ENCODE data around the gene TMEM109. TPM values are rescaled to one million over a fixed set of nuclear protein-coding genes. Genes with fewer than 3 reads are reported as not detected.

TMEM109 gene
- total RNA-seq, 1 donor from 2014 or later, result 72.8 TPM

DNA sequence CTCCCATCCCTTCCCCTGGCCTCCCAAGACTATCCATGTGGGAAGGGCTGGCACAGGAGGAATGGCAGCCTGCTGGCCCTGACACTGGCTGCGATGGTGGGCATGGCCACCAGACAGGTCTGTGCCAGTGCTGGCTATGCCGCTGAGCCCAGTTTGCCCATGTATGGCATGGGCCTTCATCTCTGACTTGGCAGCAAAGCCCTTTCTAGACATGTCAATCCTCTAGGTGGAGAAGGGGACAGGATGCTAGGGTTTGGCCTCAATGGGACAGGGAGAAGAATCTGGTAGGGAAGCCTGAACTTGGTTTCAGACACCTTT is 37.8 kb upstream of the TMEM109 start:
- FAIRE-seq (no peak), DNase-seq (ENCODE audit: low read depth) (no peak)
- H3K36me3 ChIP-seq (ENCODE audit: insufficient read depth, low read length), result no peaks in the 10 kb centered on the region
- no peak overlapping the region for H3K9ac ChIP-seq (ENCODE audit: low read length)
- TF ChIP-seq EZH2 (IDR thresholded peaks at IDR 0.05; ENCODE audit: insufficient read depth, low read length), result no peak
- TF ChIP-seq, protein P1, sequence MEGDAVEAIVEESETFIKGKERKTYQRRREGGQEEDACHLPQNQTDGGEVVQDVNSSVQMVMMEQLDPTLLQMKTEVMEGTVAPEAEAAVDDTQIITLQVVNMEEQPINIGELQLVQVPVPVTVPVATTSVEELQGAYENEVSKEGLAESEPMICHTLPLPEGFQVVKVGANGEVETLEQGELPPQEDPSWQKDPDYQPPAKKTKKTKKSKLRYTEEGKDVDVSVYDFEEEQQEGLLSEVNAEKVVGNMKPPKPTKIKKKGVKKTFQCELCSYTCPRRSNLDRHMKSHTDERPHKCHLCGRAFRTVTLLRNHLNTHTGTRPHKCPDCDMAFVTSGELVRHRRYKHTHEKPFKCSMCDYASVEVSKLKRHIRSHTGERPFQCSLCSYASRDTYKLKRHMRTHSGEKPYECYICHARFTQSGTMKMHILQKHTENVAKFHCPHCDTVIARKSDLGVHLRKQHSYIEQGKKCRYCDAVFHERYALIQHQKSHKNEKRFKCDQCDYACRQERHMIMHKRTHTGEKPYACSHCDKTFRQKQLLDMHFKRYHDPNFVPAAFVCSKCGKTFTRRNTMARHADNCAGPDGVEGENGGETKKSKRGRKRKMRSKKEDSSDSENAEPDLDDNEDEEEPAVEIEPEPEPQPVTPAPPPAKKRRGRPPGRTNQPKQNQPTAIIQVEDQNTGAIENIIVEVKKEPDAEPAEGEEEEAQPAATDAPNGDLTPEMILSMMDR (IDR thresholded peaks at IDR 0.05; ENCODE audit: insufficient read depth, low read depth, low read length), result no peak
- H3K27ac ChIP-seq (ENCODE audit: low read depth, low read length), result no peak overlapping the region
- no peaks in the 10 kb centered on the region for H3K27me3 ChIP-seq (ENCODE audit: insufficient read depth, low read length)
- no peak overlapping the region for H2AFZ ChIP-seq (ENCODE audit: low read depth, low read length)
- peaks cover 8% of the 10 kb centered on the region for H3K4me1 Mint-ChIP-seq (ENCODE audit: low read depth, unreplicated experiment)
- no peaks in the 10 kb centered on the region for H3K27me3 Mint-ChIP-seq (ENCODE audit: low read depth, unreplicated experiment)
- H3K27ac Mint-ChIP-seq (ENCODE audit: unreplicated experiment), result no peak overlapping the region
- H3K4me3 Mint-ChIP-seq (ENCODE audit: unreplicated experiment), result no peak overlapping the region
- no peak overlapping the region for H3K4me2 ChIP-seq (ENCODE audit: low read length)
- no peaks in the 10 kb centered on the region for H3K79me2 ChIP-seq (ENCODE audit: insufficient read depth, low read length)
- H3K9me3 ChIP-seq (ENCODE audit: insufficient read depth, low read depth, low read length), result no peaks in the 10 kb centered on the region
- no peaks in the 10 kb centered on the region for H3K36me3 Mint-ChIP-seq (ENCODE audit: low read depth, unreplicated experiment)
- no peak overlapping the region for H3K4me3 ChIP-seq (ENCODE audit: insufficient read depth, low read depth, low read length)
- H4K20me1 ChIP-seq (ENCODE audit: insufficient read depth, low read length), result no peaks in the 10 kb centered on the region
- H3K4me1 ChIP-seq (ENCODE audit: insufficient read depth, low read length), result peaks cover 18% of the 10 kb centered on the region
- H3K9me3 Mint-ChIP-seq (ENCODE audit: unreplicated experiment), result no peaks in the 10 kb centered on the region

DNA sequence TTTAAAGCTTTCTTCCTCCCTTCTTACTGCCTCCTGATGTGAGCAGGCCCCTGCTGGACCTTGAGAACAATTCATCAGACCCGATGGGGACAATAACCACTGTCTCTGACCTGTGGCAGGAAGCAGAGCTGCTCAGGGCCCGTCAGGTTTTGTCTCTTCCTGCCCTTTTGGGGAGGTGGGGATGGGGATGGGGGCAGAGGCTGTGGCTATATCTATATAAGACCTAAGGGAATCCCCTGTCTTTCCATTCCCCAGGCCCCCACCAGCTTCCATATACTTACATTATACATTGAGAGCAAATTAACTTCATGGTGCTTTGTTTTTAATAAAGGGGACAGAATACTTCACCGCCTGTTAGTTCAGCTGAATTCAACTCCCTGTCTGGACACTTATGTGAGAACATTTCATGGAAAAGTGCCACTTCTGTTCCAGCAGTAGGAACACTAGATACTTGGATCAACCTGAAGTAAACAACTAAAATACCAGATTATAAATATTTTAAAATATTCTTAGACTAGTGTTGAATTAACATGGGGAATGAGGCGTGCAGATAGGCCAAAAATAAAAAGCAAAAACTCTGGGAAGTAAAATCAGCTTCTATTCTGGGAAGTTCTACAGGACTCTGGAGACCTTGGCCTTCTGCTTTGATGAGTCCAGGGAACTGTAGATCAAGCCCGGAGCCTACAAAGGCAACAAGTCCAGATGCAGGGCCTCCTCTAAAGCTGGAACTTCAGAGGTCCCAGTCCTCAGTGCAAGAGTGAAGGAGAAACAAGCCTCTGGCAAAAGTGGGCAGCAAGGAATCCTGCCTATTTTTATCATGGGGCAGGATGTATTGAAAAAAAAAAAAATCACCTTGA is 35.5 kb upstream of the TMEM109 start:
- no peak for FAIRE-seq
- Mint-ChIP-seq H3K27ac (ENCODE audit: unreplicated experiment) (no peak overlapping the region), H3K36me3 (ENCODE audit: low read depth, unreplicated experiment) (no peaks in the 10 kb centered on the region), H3K4me1 (ENCODE audit: low read depth, unreplicated experiment) (no peaks in the 10 kb centered on the region), H3K27me3 (ENCODE audit: low read depth, unreplicated experiment) (no peaks in the 10 kb centered on the region), H3K4me3 (ENCODE audit: unreplicated experiment) (no peak overlapping the region), H3K9me3 (ENCODE audit: unreplicated experiment) (no peaks in the 10 kb centered on the region)
- TF ChIP-seq EZH2 (IDR thresholded peaks at IDR 0.05; ENCODE audit: insufficient read depth, low read length), result no peak
- TF ChIP-seq, protein P1 (IDR thresholded peaks at IDR 0.05; ENCODE audit: insufficient read depth, low read depth, low read length), result no peak
- Histone ChIP-seq H3K4me3 (ENCODE audit: insufficient read depth, low read depth, low read length) (no peak overlapping the region), H3K4me1 (ENCODE audit: insufficient read depth, low read length) (peaks cover 3% of the 10 kb centered on the region), H3K79me2 (ENCODE audit: insufficient read depth, low read length) (no peaks in the 10 kb centered on the region), H3K27ac (ENCODE audit: low read depth, low read length) (no peak overlapping the region), H3K9ac (ENCODE audit: low read length) (no peak overlapping the region), H3K36me3 (ENCODE audit: insufficient read depth, low read length) (no peaks in the 10 kb centered on the region), H3K27me3 (ENCODE audit: insufficient read depth, low read length) (no peaks in the 10 kb centered on the region), H4K20me1 (ENCODE audit: insufficient read depth, low read length) (no peaks in the 10 kb centered on the region), H3K9me3 (ENCODE audit: insufficient read depth, low read depth, low read length) (no peaks in the 10 kb centered on the region), H2AFZ (ENCODE audit: low read depth, low read length) (no peak overlapping the region), H3K4me2 (ENCODE audit: low read length) (no peak overlapping the region)
- no peak for DNase-seq (ENCODE audit: low read depth)

DNA sequence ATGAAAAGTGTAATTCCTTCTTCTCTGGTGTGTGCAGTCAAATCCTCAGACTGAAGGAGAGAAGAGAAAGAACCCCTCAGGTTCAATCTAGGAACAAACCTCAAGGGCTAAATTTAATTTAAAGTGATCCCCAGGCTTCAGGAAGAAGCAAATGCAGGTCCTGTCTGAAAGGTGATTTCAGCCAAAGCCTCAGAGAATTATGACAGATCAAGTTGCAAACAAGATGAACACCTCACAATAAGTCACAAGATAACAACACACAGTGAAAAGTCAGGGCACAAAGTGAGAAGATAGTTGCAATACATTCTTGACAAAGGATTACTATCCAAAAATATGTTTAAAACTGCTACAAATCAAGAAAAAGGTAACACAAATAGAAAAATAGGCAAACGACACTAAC is 34.9 kb upstream of the TMEM109 start:
- no peaks in the 10 kb centered on the region for H3K27me3 ChIP-seq (ENCODE audit: insufficient read depth, low read length)

More for the DNA sequence above, 34.9 kb upstream of the TMEM109 start:
- Histone ChIP-seq H3K4me1 (ENCODE audit: insufficient read depth, low read length) (no peaks in the 10 kb centered on the region), H3K9ac (ENCODE audit: low read length) (no peak overlapping the region), H4K20me1 (ENCODE audit: insufficient read depth, low read length) (no peaks in the 10 kb centered on the region), H2AFZ (ENCODE audit: low read depth, low read length) (no peak overlapping the region), H3K36me3 (ENCODE audit: insufficient read depth, low read length) (no peaks in the 10 kb centered on the region), H3K4me2 (ENCODE audit: low read length) (no peak overlapping the region), H3K4me3 (ENCODE audit: insufficient read depth, low read depth, low read length) (no peak overlapping the region), H3K27ac (ENCODE audit: low read depth, low read length) (no peak overlapping the region), H3K79me2 (ENCODE audit: insufficient read depth, low read length) (no peaks in the 10 kb centered on the region), H3K9me3 (ENCODE audit: insufficient read depth, low read depth, low read length) (no peaks in the 10 kb centered on the region)
- TF ChIP-seq EZH2 (IDR thresholded peaks at IDR 0.05; ENCODE audit: insufficient read depth, low read length), result no peak
- TF ChIP-seq, protein P1 (IDR thresholded peaks at IDR 0.05; ENCODE audit: insufficient read depth, low read depth, low read length), result no peak
- Mint-ChIP-seq H3K27ac (ENCODE audit: unreplicated experiment) (no peak overlapping the region), H3K4me1 (ENCODE audit: low read depth, unreplicated experiment) (no peaks in the 10 kb centered on the region), H3K36me3 (ENCODE audit: low read depth, unreplicated experiment) (no peaks in the 10 kb centered on the region), H3K4me3 (ENCODE audit: unreplicated experiment) (no peak overlapping the region), H3K27me3 (ENCODE audit: low read depth, unreplicated experiment) (no peaks in the 10 kb centered on the region), H3K9me3 (ENCODE audit: unreplicated experiment) (no peaks in the 10 kb centered on the region)
- FAIRE-seq (no peak), DNase-seq (ENCODE audit: low read depth) (no peak)

Data from astrocyte (in vitro differentiated cells and primary cell).